H1 (cell line): ENCODE results near the gene INCENP. TPM values are rescaled to one million over a fixed set of nuclear protein-coding genes. Genes with fewer than 3 reads are reported as not detected.

Experiments
- CTCF ChIA-PET: fragments of 300-600 bp; sonication (Branson Sonifier 250); formaldehyde crosslinking; loops from one replicate; lab custom pipeline; 2021; ENCODE audit not compliant: partially characterized antibody; lab: Charles Lee
- POLR2A ChIA-PET: fragments of 300-600 bp; sonication (Branson Sonifier 250); formaldehyde crosslinking; loops from one replicate; lab custom pipeline; 2021; ENCODE audit warnings: inconsistent platforms; ENCODE audit not compliant: partially characterized antibody; lab: Charles Lee
- DNase-seq, 2 experiments: peaks; one replicate each; pipeline versions ENCODE4 v3.0.0 to v3.0.0-alpha.2; 2010 to 2022; ENCODE audit warnings: low spot score in 2 of 2, low read depth in 1 of 2, mixed read lengths in 1 of 2
- FAIRE-seq: peaks from 2 replicates; lab custom pipeline; 2011; peaks lifted over from hg19 to GRCh38; lab: Jason Lieb, UNC
- H2AFZ ChIP-seq: 2 replicates; pipeline ENCODE4 v1.8.1; 2012; ENCODE audit warnings: low read length, inconsistent platforms
- H2AK5ac ChIP-seq: 2 replicates; pipeline ENCODE4 v1.6.1; 2013; ENCODE audit warnings: low read depth, low read length
- H2BK120ac ChIP-seq: replicated peaks from 2 replicates; pipeline ENCODE3; 2013; ENCODE audit warnings: low read depth, low read length, inconsistent platforms
- H2BK12ac ChIP-seq: 2 replicates; pipeline ENCODE4 v1.6.1; 2013; ENCODE audit warnings: low read depth, low read length
- H2BK15ac ChIP-seq: 2 replicates; pipeline ENCODE4 v1.6.1; 2013; ENCODE audit warnings: low read length
- H2BK20ac ChIP-seq: 2 replicates; pipeline ENCODE4 v1.6.1; 2013; ENCODE audit warnings: low read length
- H2BK5ac ChIP-seq: 2 replicates; pipeline ENCODE4 v1.6.1; 2013; ENCODE audit warnings: low read depth, low read length
- H3K14ac ChIP-seq: 2 replicates; pipeline ENCODE4 v1.6.1; 2013; ENCODE audit warnings: inconsistent platforms; ENCODE audit not compliant: insufficient read length
- H3K18ac ChIP-seq: 2 replicates; pipeline ENCODE4 v1.6.1; 2013; ENCODE audit warnings: low read length; ENCODE audit errors: extremely low read depth
- H3K23ac ChIP-seq: 2 replicates; pipeline ENCODE4 v1.6.1; 2013; ENCODE audit warnings: inconsistent platforms; ENCODE audit not compliant: insufficient read length
- H3K23me2 ChIP-seq: 2 replicates; pipeline ENCODE4 v1.6.1; 2013; ENCODE audit warnings: low read depth, low read length
- H3K27ac ChIP-seq: 2 replicates; pipeline ENCODE4 v1.6.1; 2011; ENCODE audit warnings: low read depth, low read length, inconsistent platforms
- H3K27me3 ChIP-seq, 4 experiments: replicated peaks in 1 of 4; 1 replicate in 1 of 4; 2 replicates in 3 of 4; pipeline versions ENCODE4 v1.6.1 to v1.8.1; 2011 to 2013; ENCODE audit warnings: low read length in 3 of 4, mild to moderate bottlenecking in 3 of 4, inconsistent platforms in 2 of 4, mixed read lengths in 2 of 4, moderate library complexity in 1 of 4; ENCODE audit not compliant: control insufficient read depth in 3 of 4, insufficient read depth in 3 of 4; ENCODE audit errors: extremely low read depth in 1 of 4
- H3K36me3 ChIP-seq, 4 experiments: 2 replicates each; pipeline versions ENCODE4 v1.6.1 to v1.8.1; 2011 to 2013; ENCODE audit warnings: mild to moderate bottlenecking in 4 of 4, low read length in 3 of 4, moderate library complexity in 2 of 4, control low read depth in 1 of 4, inconsistent platforms in 1 of 4; ENCODE audit not compliant: insufficient read depth in 4 of 4, control insufficient read depth in 2 of 4
- H3K4ac ChIP-seq: replicated peaks from 2 replicates; pipeline ENCODE3; 2013; ENCODE audit warnings: low read length, low read depth, mixed read lengths, inconsistent platforms; ENCODE audit not compliant: insufficient read length
- H3K4me1 ChIP-seq, 4 experiments: replicated peaks in 1 of 4; 1 replicate in 1 of 4; 2 replicates in 3 of 4; pipeline versions ENCODE4 v1.6.1 to v1.8.1; 2011 to 2013; ENCODE audit warnings: low read length in 3 of 4, inconsistent platforms in 2 of 4, mixed read lengths in 1 of 4; ENCODE audit not compliant: insufficient read depth in 4 of 4, control insufficient read depth in 3 of 4
- H3K4me2 ChIP-seq, 2 experiments: 2 replicates each; pipeline versions ENCODE4 v1.6.1 to v1.8.1; 2011 to 2013; ENCODE audit warnings: low read depth in 2 of 2, low read length in 2 of 2, control low read depth in 1 of 2, inconsistent platforms in 1 of 2, mild to moderate bottlenecking in 1 of 2; ENCODE audit not compliant: insufficient read depth in 1 of 2
- H3K4me3 ChIP-seq, 4 experiments: fragments of 200-600, 300-600 bp in 1 of 4; sonication (generic), shearing (Covaris generic), sonication (Bioruptor Twin) in 1 of 4; 2 replicates each; pipeline versions ENCODE4 v1.5.1 to v1.8.1; 2011 to 2016; ENCODE audit warnings: low read length in 4 of 4, low read depth in 3 of 4, control low read depth in 2 of 4, inconsistent platforms in 2 of 4, mild to moderate bottlenecking in 2 of 4, mixed read lengths in 1 of 4, moderate library complexity in 1 of 4; ENCODE audit not compliant: insufficient read depth in 2 of 4; ENCODE audit errors: extremely low read depth in 1 of 4
- H3K56ac ChIP-seq: replicated peaks from 2 replicates; pipeline ENCODE3; 2013; ENCODE audit warnings: low read depth, mild to moderate bottlenecking, mixed read lengths, low read length, inconsistent platforms; ENCODE audit not compliant: insufficient read length
- H3K79me1 ChIP-seq: 2 replicates; pipeline ENCODE4 v1.6.1; 2013; ENCODE audit warnings: low read depth, low read length, control low read depth
- H3K79me2 ChIP-seq, 2 experiments: 2 replicates each; pipeline versions ENCODE4 v1.6.1 to v1.8.1; 2012 to 2013; ENCODE audit warnings: low read length in 2 of 2, mild to moderate bottlenecking in 2 of 2, inconsistent platforms in 1 of 2; ENCODE audit not compliant: insufficient read depth in 2 of 2, control insufficient read depth in 1 of 2
- H3K9ac ChIP-seq, 4 experiments: replicated peaks in 1 of 4; 1 replicate in 1 of 4; 2 replicates in 3 of 4; pipeline versions ENCODE4 v1.6.1 to v1.8.1; 2011 to 2013; ENCODE audit warnings: low read depth in 3 of 4, low read length in 3 of 4, control low read depth in 2 of 4, mild to moderate bottlenecking in 2 of 4, moderate library complexity in 2 of 4, inconsistent platforms in 1 of 4; ENCODE audit errors: extremely low read depth in 1 of 4
- H3K9me3 ChIP-seq, 2 experiments: 2 replicates each; pipeline versions ENCODE4 v1.6.1 to v1.8.1; 2012 to 2013; ENCODE audit warnings: mild to moderate bottlenecking in 2 of 2, moderate library complexity in 2 of 2, control low read depth in 1 of 2, inconsistent platforms in 1 of 2, low read depth in 1 of 2, low read length in 1 of 2, mixed read lengths in 1 of 2; ENCODE audit not compliant: insufficient read depth in 2 of 2
- H4K20me1 ChIP-seq, 2 experiments: replicated peaks in 1 of 2; 2 replicates each; pipeline versions ENCODE3 to v1.8.1; 2011 to 2013; ENCODE audit warnings: inconsistent platforms in 2 of 2, low read length in 2 of 2, mild to moderate bottlenecking in 1 of 2; ENCODE audit not compliant: insufficient read depth in 2 of 2, control insufficient read depth in 1 of 2
- H4K5ac ChIP-seq: 2 replicates; pipeline ENCODE4 v1.6.1; 2013; ENCODE audit warnings: low read length, low read depth, mixed read lengths, inconsistent platforms; ENCODE audit not compliant: insufficient read length
- H4K8ac ChIP-seq: 2 replicates; pipeline ENCODE4 v1.8.0; 2013; ENCODE audit warnings: mild to moderate bottlenecking, moderate library complexity, low read length, inconsistent platforms; ENCODE audit not compliant: insufficient read depth; ENCODE audit errors: extremely low read depth
- H4K91ac ChIP-seq: replicated peaks from 2 replicates; pipeline ENCODE3; 2013; ENCODE audit warnings: low read length, mixed read lengths, inconsistent platforms; ENCODE audit not compliant: insufficient read length
- ASH2L ChIP-seq: fragments of 200-600, 300-600 bp; sonication (generic); IDR thresholded peaks from one replicate; pipeline ENCODE4 v1.7.1; 2017; ENCODE audit warnings: low read length
- KDM1A ChIP-seq: fragments of 200-600, 300-600 bp; sonication (generic); IDR thresholded peaks from 2 replicates; pipeline ENCODE4 v1.7.1; 2016; ENCODE audit warnings: mild to moderate bottlenecking, low read length, borderline replicate concordance
- NANOG ChIP-seq: IDR thresholded peaks from 2 replicates; pipeline ENCODE4 v1.6.1; 2011; ENCODE audit warnings: low read length, low read depth, mild to moderate bottlenecking, inconsistent platforms; ENCODE audit not compliant: insufficient read depth, poor library complexity, severe bottlenecking
- SP1 ChIP-seq: IDR thresholded peaks from 2 replicates; pipeline ENCODE4 v1.6.1; 2011; ENCODE audit warnings: low read depth, low read length
- WGBS, 2 experiments: shearing (Covaris generic) in 1 of 2; methylation state at CpG; one replicate each; pipeline versions ENCODE4 v1.1.6 to v1.1.7; 2013 to 2015; ENCODE audit warnings: low lambda C conversion rate in 2 of 2, mixed read lengths in 2 of 2, inconsistent platforms in 1 of 2, low coverage in 1 of 2, missing lambda C conversion rate in 1 of 2; ENCODE audit not compliant: insufficient replicate concordance in 2 of 2, insufficient coverage in 1 of 2, insufficient read length in 1 of 2; ENCODE audit errors: extremely low coverage in 1 of 2, missing lambda C conversion rate in 1 of 2; 5-methylcytosine and 5-hydroxymethylcytosine counted together
- polyA plus RNA-seq, 7 experiments: library from polyadenylated mRNA; depleted of rRNA in 3 of 7; stranded (reverse) in 5 of 7; unstranded in 2 of 7; fragments of >200 nt in 5 of 7; fragments of 200-250 nt in 2 of 7; gene quantifications; 1 replicate in 5 of 7; 2 replicates in 1 of 7; 4 replicates in 1 of 7; pipeline versions ENCODE4 v1.2.1 to v1.2.3, GENCODE V29; 2011 to 2013; ENCODE audit warnings: missing spikeins in 2 of 7, mixed read lengths in 2 of 7
- total RNA-seq: library from RNA; stranded (reverse); fragmentation: NEBNext Ultra II Directional; extraction: Animal tissue kit (Norgen Biotek cat#: 25700); gene quantifications from 2 replicates; pipeline ENCODE4 v1.2.1, GENCODE V29; 2021

The INCENP gene
- total and polyA plus RNA-seq, 2 of the 8 experiments (the other 6 are each of a cell fraction or from before 2014, with no cell fraction given): 25.4 to 132 TPM

- Histone ChIP-seq H3K56ac (no peak overlapping the region), H2BK15ac (no peak overlapping the region), H3K4me3 (no peak overlapping the region), H4K20me1 (no peaks in the 10 kb centered on the region), H2BK5ac (no peak overlapping the region), H4K5ac (no peak overlapping the region), H3K4ac (no peak overlapping the region), H4K8ac (no peak overlapping the region), H3K18ac (no peak overlapping the region), H2BK120ac (no peak overlapping the region), H3K14ac (no peak overlapping the region), H3K27me3 (no peaks in the 10 kb centered on the region), H3K9ac (no peak overlapping the region), H3K79me1 (no peaks in the 10 kb centered on the region), H3K23me2 (no peaks in the 10 kb centered on the region), H3K9me3 (no peaks in the 10 kb centered on the region), H3K27ac (no peak overlapping the region), H3K4me2 (no peak overlapping the region), H2AFZ (no peak overlapping the region), H2AK5ac (no peak overlapping the region), H3K36me3 (no peaks in the 10 kb centered on the region), H3K79me2 (no peaks in the 10 kb centered on the region), H3K4me1 (no peaks in the 10 kb centered on the region), H4K91ac (no peak overlapping the region), H3K23ac (no peak overlapping the region), H2BK20ac (no peak overlapping the region), H2BK12ac (no peak overlapping the region)
- TF ChIP-seq NANOG (no peak), SP1 (no peak), ASH2L (no peak), KDM1A (no peak)
- DNase-seq (no peak), FAIRE-seq (no peak)
- POLR2A ChIA-PET: interaction anchor here (2.1 kb wide), 1 partner anchor 13 kb away, joined by 6 read pairs; no protein-coding TSS in a partner anchor
- 100% methylated on average over 1 of the region's 1 CpG; no CpG with 5 or more reads in 1 of the 2 experiments for WGBS, 2 experiments
- CTCF ChIA-PET: interaction anchor here (1.1 to 4.2 kb wide), 9 partner anchors 13 to 171 kb away, joined by 3 to 35 read pairs (median 6); partner anchors contain the start of gene SCGB2A1
These were observed 46.1 kb downstream of the INCENP start for GRCh38 chr11:62169935-62170334.
